RWPE1 (cell line): Measurements from ENCODE around the gene FSIP1.

ENCODE experiments used
- CTCF ChIA-PET: fragments of 350-600 bp; sonication (Branson Sonifier 250); formaldehyde crosslinking; extraction: SDS; loops from one replicate; lab custom pipeline; 2021; lab: Yijun Ruan, JAX
- POLR2A ChIA-PET: fragments of 400-600 bp; formaldehyde crosslinking; extraction: SDS; loops from one replicate; lab custom pipeline; 2020; ENCODE audit warnings: antibody characterized with exemption; ENCODE audit not compliant: low non-redundant PET; lab: Yijun Ruan, JAX
- DNase-seq: peaks from one replicate; pipeline ENCODE4 v3.0.0; 2012; ENCODE audit warnings: low spot score
- H3K27ac ChIP-seq: fragments of 450-650 bp; 2 replicates; pipeline ENCODE4 v1.5.1; 2017
- CTCF ChIP-seq: fragments of 450-650 bp; conservative IDR thresholded peaks from 2 replicates; pipeline ENCODE4 v1.5.1; 2017; ENCODE audit warnings: low read depth, mild to moderate bottlenecking

Gene FSIP1

GRCh38 chr15:39581793-39582285 is 200.8 kb downstream of the FSIP1 start:
- peak; percentile 64 for DNase-seq
- peak overlapping the region; percentile 95 for H3K27ac ChIP-seq
- ChIA-PET CTCF (interaction anchor here (0.7 to 3.6 kb wide), 6 partner anchors 10 to 874 kb away, joined by 3 to 47 read pairs (median 4); no protein-coding TSS in a partner anchor), POLR2A (interaction anchor here (1.1 kb wide), 1 partner anchor 9 kb away, joined by 6 read pairs; no protein-coding TSS in a partner anchor)
- peak; percentile 77 for TF ChIP-seq CTCF

- TF ChIP-seq CTCF, result no peak
- ChIA-PET POLR2A (interaction anchor here (1.1 to 1.6 kb wide), 2 partner anchors 10 to 409 kb away, joined by 6 to 9 read pairs; no protein-coding TSS in a partner anchor), CTCF (interaction anchor here (0.8 to 3.6 kb wide), 7 partner anchors 10 to 555 kb away, joined by 3 to 47 read pairs (median 4); no protein-coding TSS in a partner anchor)
- peak overlapping the region; percentile 95 for H3K27ac ChIP-seq
- no peak for DNase-seq
Observed at GRCh38 chr15:39581242-39581792, 201.3 kb downstream of the FSIP1 start.

DNA sequence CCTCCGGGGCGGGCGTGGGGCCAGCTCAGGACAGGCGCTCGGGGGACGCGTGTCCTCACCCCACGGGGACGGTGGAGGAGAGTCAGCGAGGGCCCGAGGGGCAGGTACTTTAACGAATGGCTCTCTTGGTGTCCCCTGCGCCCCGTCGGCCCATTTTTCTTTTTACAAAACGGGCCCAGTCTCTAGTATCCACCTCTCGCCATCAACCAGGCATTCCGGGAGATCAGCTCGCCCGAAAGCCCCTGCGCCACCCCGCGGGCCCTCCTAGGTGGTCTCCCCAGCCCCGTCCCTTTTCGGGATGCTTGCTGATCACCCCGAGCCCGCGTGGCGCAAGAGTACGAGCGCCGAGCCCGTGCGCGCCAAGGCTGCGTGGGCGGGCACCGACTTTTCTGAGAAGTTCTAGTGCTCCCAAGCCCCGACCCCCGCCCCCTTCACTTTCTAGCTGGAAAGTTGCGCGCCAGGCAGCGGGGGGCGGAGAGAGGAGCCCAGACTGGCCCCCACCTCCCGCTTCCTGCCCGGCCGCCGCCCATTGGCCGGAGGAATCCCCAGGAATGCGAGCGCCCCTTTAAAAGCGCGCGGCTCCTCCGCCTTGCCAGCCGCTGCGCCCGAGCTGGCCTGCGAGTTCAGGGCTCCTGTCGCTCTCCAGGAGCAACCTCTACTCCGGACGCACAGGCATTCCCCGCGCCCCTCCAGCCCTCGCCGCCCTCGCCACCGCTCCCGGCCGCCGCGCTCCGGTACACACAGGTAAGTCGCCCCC is 202.0 kb downstream of the FSIP1 start, which contains the start of gene THBS1:
Gene THBS1 (plus strand): TSS at position 595 of the 757 bp plus-strand sequence. CDS start 779 bp downstream, outside the sequence.
- H3K27ac ChIP-seq, result peak within 1 kb of the TSS; percentile 95
- POLR2A ChIA-PET, result interaction anchor here (1.6 kb wide), 1 partner anchor 408 kb away, joined by 9 read pairs; no protein-coding TSS in a partner anchor
- CTCF ChIA-PET, result interaction anchor here (0.6 to 3.6 kb wide), 25 partner anchors 10 to 873 kb away, joined by 3 to 47 read pairs (median 4); no protein-coding TSS in a partner anchor
- peak; percentile 93 for DNase-seq
- TF ChIP-seq CTCF, result peak; percentile 67

GRCh38 chr15:39580117-39580484 is 202.5 kb downstream of the FSIP1 start:
- H3K27ac ChIP-seq, result peak overlapping the region; percentile 95
- peak; percentile 99 for TF ChIP-seq CTCF
- CTCF ChIA-PET, result interaction anchor here (0.5 to 3.6 kb wide), 37 partner anchors 10 to 1089 kb away, joined by 3 to 47 read pairs (median 4); no protein-coding TSS in a partner anchor
- POLR2A ChIA-PET, result interaction anchor here (1.6 kb wide), 1 partner anchor 407 kb away, joined by 9 read pairs; no protein-coding TSS in a partner anchor
- DNase-seq, result peak; percentile 87

GRCh38 chr15:39579487-39580116 is 203.0 kb downstream of the FSIP1 start:
- POLR2A ChIA-PET, result interaction anchor here (1.6 kb wide), 1 partner anchor 407 kb away, joined by 9 read pairs; no protein-coding TSS in a partner anchor

More at GRCh38 chr15:39579487-39580116, 203.0 kb downstream of the FSIP1 start:
- peak; percentile 75 for DNase-seq
- H3K27ac ChIP-seq, result peak overlapping the region; percentile 95
- TF ChIP-seq CTCF, result no peak
- CTCF ChIA-PET, result interaction anchor here (0.5 to 3.6 kb wide), 33 partner anchors 9 to 1088 kb away, joined by 3 to 47 read pairs (median 4); no protein-coding TSS in a partner anchor
